B cell (primary cell): ENCODE measurements around the gene CD79B. TPM values are rescaled to one million over a fixed set of nuclear protein-coding genes. Genes with fewer than 3 reads are reported as not detected.

ENCODE experiments used
- ATAC-seq: fragments of 200-7000 bp; cut with Tn5 transposase; one replicate; pipeline ENCODE4 v1.10.0; 2021; ENCODE audit warnings: low read depth, mild to moderate bottlenecking, moderate number of reproducible peaks, moderate library complexity
- CTCF ChIA-PET: fragments of 350-600 bp; sonication (Branson Sonifier 250); formaldehyde crosslinking; loops from one replicate; lab custom pipeline; 2021; ENCODE audit warnings: antibody characterized with exemption, inconsistent platforms; lab: Charles Lee
- POLR2A ChIA-PET: fragments of 350-600 bp; sonication (Branson Sonifier 250); formaldehyde crosslinking; loops from one replicate; lab custom pipeline; 2021; ENCODE audit warnings: antibody characterized with exemption; lab: Charles Lee
- DNase-seq: peaks from one replicate; pipeline ENCODE4 v3.0.0; 2013
- H2AFZ ChIP-seq: 2 replicates; pipeline ENCODE4 v1.6.1; 2012; ENCODE audit warnings: mild to moderate bottlenecking, low read depth, low read length; ENCODE audit not compliant: insufficient read depth, poor library complexity, severe bottlenecking
- H3K27ac ChIP-seq, 2 donors: 1 replicate in 1 of 2; 2 replicates in 1 of 2; pipeline ENCODE4 v1.5.1; 2012 to 2013; ENCODE audit warnings: low read length in 2 of 2, mild to moderate bottlenecking in 2 of 2, moderate library complexity in 1 of 2
- H3K27me3 ChIP-seq, 4 experiments: fragments of 200-600 bp in 1 of 4; sonication (generic) in 1 of 4; replicated peaks in 1 of 4; 1 replicate in 2 of 4; 2 replicates in 2 of 4; pipeline versions ENCODE4 v1.6.1 to v1.7.0; 2013 to 2016; ENCODE audit warnings: low read length in 3 of 4, mild to moderate bottlenecking in 2 of 4, mixed read lengths in 1 of 4, moderate library complexity in 1 of 4; ENCODE audit not compliant: insufficient read depth in 4 of 4, control insufficient read depth in 3 of 4; ENCODE audit errors: control extremely low read depth in 1 of 4
- H3K36me3 ChIP-seq, 2 experiments: replicated peaks in 1 of 2; 1 replicate in 1 of 2; 2 replicates in 1 of 2; pipeline versions ENCODE4 v1.6.1 to v1.7.1; 2013; ENCODE audit warnings: low read length in 1 of 2; ENCODE audit not compliant: insufficient read depth in 2 of 2, control insufficient read depth in 1 of 2; ENCODE audit errors: control extremely low read depth in 1 of 2, extremely low read depth in 1 of 2
- H3K4me1 ChIP-seq, 2 donors: fragments of 200-600 bp in 1 of 2; sonication (generic) in 1 of 2; 1 replicate in 1 of 2; 2 replicates in 1 of 2; pipeline versions ENCODE4 v1.5.1 to v1.6.1; 2013 to 2017; ENCODE audit warnings: low read length in 2 of 2; ENCODE audit not compliant: control insufficient read depth in 2 of 2, insufficient read depth in 2 of 2
- H3K4me2 ChIP-seq: replicated peaks from 2 replicates; pipeline ENCODE3; 2012; ENCODE audit warnings: mild to moderate bottlenecking, low read depth, low read length; ENCODE audit not compliant: poor library complexity, severe bottlenecking
- H3K4me3 ChIP-seq, 5 experiments: fragments of 200-600 bp in 1 of 5; sonication (generic) in 1 of 5; 1 replicate in 3 of 5; 2 replicates in 2 of 5; pipeline versions ENCODE4 v1.5.1 to v1.7.0; 2011 to 2016; ENCODE audit warnings: low read length in 4 of 5, mild to moderate bottlenecking in 4 of 5, low read depth in 2 of 5, control low read depth in 1 of 5, moderate library complexity in 1 of 5; ENCODE audit not compliant: insufficient read depth in 1 of 5; ENCODE audit errors: control extremely low read depth in 1 of 5, extremely low read depth in 1 of 5
- H3K79me2 ChIP-seq: fragments of 200-600 bp; sonication (generic); one replicate; pipeline ENCODE4 v1.6.0; 2016; ENCODE audit warnings: low read length; ENCODE audit not compliant: control insufficient read depth, insufficient read depth
- H3K9ac ChIP-seq: fragments of 200-600 bp; sonication (generic); 2 replicates; pipeline ENCODE4 v1.6.1; 2017; ENCODE audit warnings: mild to moderate bottlenecking, low read length, moderate library complexity
- H3K9me3 ChIP-seq, 3 donors: one replicate each; pipeline versions ENCODE4 v1.6.1 to v1.7.1; 2013; ENCODE audit warnings: low read length in 2 of 3; ENCODE audit not compliant: control insufficient read depth in 2 of 3, insufficient read depth in 1 of 3; ENCODE audit errors: control extremely low read depth in 1 of 3
- H4K20me1 ChIP-seq: 2 replicates; pipeline ENCODE4 v1.6.0; 2012; ENCODE audit warnings: mild to moderate bottlenecking, low read length; ENCODE audit not compliant: insufficient read depth, control insufficient read depth, poor library complexity, severe bottlenecking
- H3K27ac Mint-ChIP-seq: one replicate; pipeline ENCODE4 v1.8.0; 2021; ENCODE audit warnings: mixed read lengths
- H3K27me3 Mint-ChIP-seq: one replicate; pipeline ENCODE4 v1.8.0; 2021; ENCODE audit warnings: mixed read lengths
- H3K4me1 Mint-ChIP-seq: one replicate; pipeline ENCODE4 v1.8.0; 2021; ENCODE audit warnings: mixed read lengths
- H3K4me3 Mint-ChIP-seq: one replicate; pipeline ENCODE4 v1.8.0; 2021; ENCODE audit warnings: mixed read lengths
- H3K9me3 Mint-ChIP-seq: one replicate; pipeline ENCODE4 v1.8.0; 2022; ENCODE audit warnings: mixed read lengths; ENCODE audit not compliant: insufficient read depth
- EZH2 ChIP-seq: IDR thresholded peaks from 2 replicates; pipeline ENCODE4 v1.6.1; 2012; ENCODE audit warnings: borderline replicate concordance, low read depth, mild to moderate bottlenecking, moderate library complexity, low read length; ENCODE audit not compliant: insufficient read depth, poor library complexity, severe bottlenecking
- WGBS: methylation state at CpG from one replicate; pipeline ENCODE4 v1.1.5; 2013; ENCODE audit warnings: missing lambda C conversion rate; ENCODE audit not compliant: insufficient coverage; 5-methylcytosine and 5-hydroxymethylcytosine counted together
- intact Hi-C: fragments of 100-400 bp; cut with micrococcal nuclease; formaldehyde crosslinking; loops from one replicate; pipeline ENCODE4 v1.10.0; 2022
- polyA minus RNA-seq: library from RNA; depleted of rRNA, polyadenylated mRNA; stranded (reverse); fragments of >200 nt; gene quantifications from 2 replicates; pipeline ENCODE4 v1.2.3, GENCODE V29; 2012
- polyA plus RNA-seq: library from polyadenylated mRNA; depleted of rRNA; stranded (reverse); fragments of >200 nt; gene quantifications from 2 replicates; pipeline ENCODE4 v1.2.3, GENCODE V29; 2012
- total RNA-seq, 2 donors: library from RNA; stranded (reverse); fragments of 120-200 nt in 1 of 2; gene quantifications; 1 replicate in 1 of 2; 2 replicates in 1 of 2; pipeline versions ENCODE4 v1.2.3 to v1.2.4, GENCODE V29; 2013 to 2022
- TF ChIP-seq, protein P1 (sequence below): fragments of 200-600 bp; IDR thresholded peaks from one replicate; pipeline ENCODE4 v1.8.0; 2022; ENCODE audit warnings: antibody characterized with exemption, mild to moderate bottlenecking

The CD79B gene
- 891 and 915 TPM in 2 replicates for total RNA-seq
- total RNA-seq (2013), result 1,540 TPM
- 675 and 1,100 TPM in 2 replicates for polyA plus RNA-seq
- 1,455 and 1,513 TPM in 2 replicates for polyA minus RNA-seq

DNA sequence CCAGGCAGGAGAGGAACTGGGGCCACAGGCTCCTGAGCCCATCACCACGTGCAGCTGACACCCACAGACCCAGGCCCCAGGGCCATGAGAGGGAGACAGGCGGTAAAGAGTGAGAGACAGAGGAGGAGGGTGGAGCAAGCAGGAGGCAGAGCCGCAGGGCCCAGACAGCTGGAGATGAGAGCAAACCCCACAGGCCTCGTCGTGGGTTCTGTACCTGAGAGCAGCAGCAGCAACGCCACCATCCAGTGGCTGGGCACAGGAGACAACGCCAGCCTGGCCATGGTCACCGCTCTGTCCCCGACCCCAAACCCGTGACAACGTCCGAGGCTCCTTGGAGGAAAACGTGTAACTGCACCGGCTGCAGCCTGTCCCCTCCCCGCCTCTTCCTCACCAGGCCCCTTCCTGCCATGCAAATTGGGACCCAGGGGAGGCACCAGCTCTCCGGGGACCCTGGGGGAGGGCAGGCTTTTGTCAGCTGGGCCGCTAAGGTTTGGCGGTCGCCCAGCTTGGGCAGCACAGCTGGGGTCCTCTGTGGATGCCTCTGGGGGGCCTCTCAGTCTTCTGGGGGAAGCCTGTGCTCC, at the start of gene CD79B:
CD79B (minus strand) TSS at position 351 of the 581 bp plus-strand sequence; CDS start at position 281, 70 bp downstream.
- Histone ChIP-seq H3K9me3 (peaks cover 0 to 11% (median 6%) of the 10 kb centered on the region in 3 donors), H4K20me1 (peaks cover 46% of the 10 kb centered on the region), H3K4me2 (peak within 1 kb of the TSS; percentile 97), H3K79me2 (peaks cover 94% of the 10 kb centered on the region), H3K27ac (peak within 1 kb of the TSS; percentile 83 to 85), H3K9ac (peak within 1 kb of the TSS; percentile 97), H3K36me3 (peaks cover 0 to 48% of the 10 kb centered on the region in 2 experiments), H2AFZ (peak within 1 kb of the TSS; percentile 50), H3K27me3 (no peaks in the 10 kb centered on the region), H3K4me3 (peak within 1 kb of the TSS; percentile 80 to 100 (median 97)), H3K4me1 (peaks cover 68 to 84% of the 10 kb centered on the region in 2 donors)
- Mint-ChIP-seq H3K4me3 (peak within 1 kb of the TSS; percentile 99), H3K27me3 (no peaks in the 10 kb centered on the region), H3K27ac (peak within 1 kb of the TSS; percentile 97), H3K9me3 (no peaks in the 10 kb centered on the region), H3K4me1 (peaks cover 85% of the 10 kb centered on the region)
- ATAC-seq, result peak; percentile 79
- intact Hi-C loops, result loop anchor here (1.0 to 5.0 kb wide), 5 partner anchors 10 to 565 kb away; partner anchors contain the start of genes ICAM2 and POLG2
- CTCF ChIA-PET, result interaction anchor here (0.6 to 26.0 kb wide), 14 partner anchors 10 to 201 kb away, joined by 3 to 834 read pairs (median 8); partner anchors contain the start of gene GH1
- POLR2A ChIA-PET, result interaction anchor here (0.6 to 12.1 kb wide), 14 partner anchors 7 to 214 kb away, joined by 3 to 360 read pairs (median 7); partner anchors contain the start of genes GH1 and ICAM2
- TF ChIP-seq, protein P1, sequence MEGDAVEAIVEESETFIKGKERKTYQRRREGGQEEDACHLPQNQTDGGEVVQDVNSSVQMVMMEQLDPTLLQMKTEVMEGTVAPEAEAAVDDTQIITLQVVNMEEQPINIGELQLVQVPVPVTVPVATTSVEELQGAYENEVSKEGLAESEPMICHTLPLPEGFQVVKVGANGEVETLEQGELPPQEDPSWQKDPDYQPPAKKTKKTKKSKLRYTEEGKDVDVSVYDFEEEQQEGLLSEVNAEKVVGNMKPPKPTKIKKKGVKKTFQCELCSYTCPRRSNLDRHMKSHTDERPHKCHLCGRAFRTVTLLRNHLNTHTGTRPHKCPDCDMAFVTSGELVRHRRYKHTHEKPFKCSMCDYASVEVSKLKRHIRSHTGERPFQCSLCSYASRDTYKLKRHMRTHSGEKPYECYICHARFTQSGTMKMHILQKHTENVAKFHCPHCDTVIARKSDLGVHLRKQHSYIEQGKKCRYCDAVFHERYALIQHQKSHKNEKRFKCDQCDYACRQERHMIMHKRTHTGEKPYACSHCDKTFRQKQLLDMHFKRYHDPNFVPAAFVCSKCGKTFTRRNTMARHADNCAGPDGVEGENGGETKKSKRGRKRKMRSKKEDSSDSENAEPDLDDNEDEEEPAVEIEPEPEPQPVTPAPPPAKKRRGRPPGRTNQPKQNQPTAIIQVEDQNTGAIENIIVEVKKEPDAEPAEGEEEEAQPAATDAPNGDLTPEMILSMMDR, result no peak
- no peak for TF ChIP-seq EZH2
- 0% methylated on average over 18 of the region's 19 CpGs for WGBS
- DNase-seq, result peak; percentile 89
